ENCODE results near the gene CAGE1.
A peak's percentile ranks its signal among the peaks of the same experiment; 100 is the strongest.
"Not testable (repeated sequence)": the region's sequence is repeated elsewhere in the genome, so short reads cannot be mapped to it uniquely, and the experiment has no call there.

The CAGE1 gene

GRCh38 chr6:7334685-7335084 is 54.9 kb downstream of the CAGE1 start:
- no peak for DNase-seq

GRCh38 chr6:7332090-7332745 is 57.3 kb downstream of the CAGE1 start:
- DNase-seq = no peak

GRCh38 chr6:7331452-7331851 is 58.1 kb downstream of the CAGE1 start:
- DNase-seq = no peak

GRCh38 chr6:7328243-7328642 is 61.3 kb downstream of the CAGE1 start:
- DNase-seq = no peak

DNA sequence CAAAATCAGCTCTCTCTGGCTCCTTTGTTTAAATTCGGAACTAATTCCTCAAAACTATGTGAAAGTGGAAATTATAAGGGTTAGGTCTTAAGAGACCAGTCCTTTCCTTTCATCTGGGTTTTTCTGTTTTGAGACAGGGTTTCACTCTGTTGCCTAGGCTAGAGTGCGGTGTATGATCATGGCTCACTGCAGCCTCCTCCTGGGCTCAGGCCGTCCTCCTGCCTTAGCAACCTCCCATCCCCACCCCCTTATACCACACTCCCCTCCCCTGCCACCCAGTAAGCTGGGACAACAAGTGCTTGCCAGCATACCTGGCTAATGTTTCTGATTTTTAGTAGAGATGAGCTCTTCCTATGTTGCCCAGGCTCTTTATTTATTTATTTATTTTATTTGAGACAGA is 63.8 kb downstream of the CAGE1 start:
- no peak for DNase-seq

- no peak for DNase-seq
These were observed 65.0 kb downstream of the CAGE1 start for GRCh38 chr6:7324520-7324919.

DNA sequence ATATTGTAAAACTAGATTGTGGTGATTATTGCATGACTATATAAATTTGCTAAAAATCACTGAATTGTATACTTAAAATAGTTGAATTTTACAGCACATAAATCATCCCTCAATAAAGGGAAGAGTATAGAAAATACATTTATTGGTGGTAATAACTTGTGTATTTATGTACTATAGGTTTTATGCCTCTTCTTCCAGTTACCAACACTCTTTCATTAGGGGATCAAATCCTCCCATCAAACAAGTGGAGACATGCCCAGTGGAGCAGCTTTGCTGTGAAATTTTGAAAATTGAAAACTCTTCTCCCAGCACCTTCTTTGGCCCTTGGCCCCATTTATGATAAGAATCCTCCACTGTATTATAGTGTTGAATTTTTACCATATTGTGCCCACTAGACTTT is 66.5 kb downstream of the CAGE1 start:
- DNase-seq = no peak

GRCh38 chr6:7321866-7322265 is 67.7 kb downstream of the CAGE1 start:
- not testable (repeated sequence) for DNase-seq

DNA sequence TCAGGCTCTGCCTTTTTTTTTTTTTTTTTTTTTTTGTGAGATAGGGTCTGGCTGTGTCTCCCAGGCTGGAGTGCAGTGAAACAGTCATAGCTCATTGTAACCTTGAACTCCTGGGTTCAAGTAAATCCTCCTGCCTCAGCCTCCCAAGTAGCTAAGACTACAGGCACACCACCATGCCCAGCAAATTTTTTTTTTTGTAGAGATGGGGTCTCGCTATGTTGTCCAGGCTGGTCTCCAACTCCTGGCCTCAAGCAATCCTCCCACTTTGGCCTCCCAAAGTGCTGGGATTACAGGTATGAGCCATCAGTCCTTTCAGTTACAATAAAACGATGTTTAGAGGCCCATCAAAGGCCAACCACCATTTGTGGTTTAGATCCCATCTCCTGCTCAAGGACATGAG is 70.1 kb downstream of the CAGE1 start:
- DNase-seq = not testable (repeated sequence)

GRCh38 chr6:7317538-7317937 is 72.0 kb downstream of the CAGE1 start:
- no peak for DNase-seq

- DNase-seq = no peak
These were observed 72.6 kb downstream of the CAGE1 start for GRCh38 chr6:7316658-7317533.

DNA sequence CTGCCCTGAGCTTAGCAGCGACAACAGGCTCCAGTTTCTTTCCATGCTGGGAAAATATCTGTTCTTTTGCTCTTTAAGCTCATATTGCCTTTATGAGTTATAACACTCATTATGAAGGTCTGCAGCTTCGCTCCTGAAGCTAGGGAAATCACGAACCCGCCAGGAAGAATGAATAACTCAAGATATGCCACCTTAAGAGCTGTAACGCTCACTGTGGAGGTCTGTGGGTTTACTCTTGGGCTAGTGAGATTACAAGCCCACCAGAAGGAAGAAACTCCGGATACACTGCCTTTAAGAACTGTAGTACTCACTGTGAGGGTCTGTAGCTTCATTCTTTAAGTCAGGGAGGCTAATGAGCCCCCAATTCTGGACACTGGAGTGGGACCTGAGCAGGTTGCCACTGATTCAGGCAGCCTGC is 73.6 kb downstream of the CAGE1 start:
- no peak for DNase-seq

DNA sequence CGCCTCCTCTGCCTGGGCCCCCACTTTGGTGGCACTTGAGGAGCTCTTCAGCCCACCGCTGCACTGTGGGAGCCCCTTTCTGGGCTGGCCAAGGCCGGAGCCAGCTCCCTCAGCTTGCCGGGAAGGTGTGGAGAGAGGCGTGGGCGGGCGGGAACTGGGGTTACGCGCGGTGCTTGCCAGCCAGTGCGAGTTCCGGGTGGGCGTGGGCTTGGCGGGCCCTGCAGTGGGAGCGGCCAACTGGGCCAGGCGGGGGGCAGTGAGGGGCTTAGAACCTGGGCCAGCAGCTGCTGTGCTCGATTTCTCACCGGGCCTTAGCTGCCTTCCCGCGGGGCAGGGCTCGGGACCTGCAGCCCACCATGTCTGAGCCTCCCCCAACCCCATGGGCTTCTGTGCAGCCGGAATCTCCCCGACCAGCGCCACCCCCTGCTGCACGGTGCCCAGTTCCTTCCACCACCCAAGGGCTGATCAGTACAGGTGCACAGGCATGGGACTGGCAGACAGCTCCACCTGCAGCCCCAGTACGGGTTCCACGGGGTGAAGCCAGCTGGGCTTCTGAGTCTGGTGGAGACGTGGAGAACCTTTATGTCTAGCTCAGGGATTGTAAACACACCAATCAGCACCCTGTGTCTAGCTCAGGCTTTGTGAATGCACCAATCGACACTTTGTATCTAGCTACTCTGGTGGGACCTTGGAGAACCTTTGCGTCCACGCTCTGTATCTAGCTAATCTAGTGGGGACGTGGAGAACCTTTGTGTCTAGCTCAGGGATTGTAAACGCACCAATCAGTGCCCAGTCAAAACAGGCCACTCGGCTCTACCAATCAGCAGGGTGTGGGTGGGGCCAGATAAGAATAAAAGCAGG is 74.2 kb downstream of the CAGE1 start:
- DNase-seq = not testable (repeated sequence)

DNA sequence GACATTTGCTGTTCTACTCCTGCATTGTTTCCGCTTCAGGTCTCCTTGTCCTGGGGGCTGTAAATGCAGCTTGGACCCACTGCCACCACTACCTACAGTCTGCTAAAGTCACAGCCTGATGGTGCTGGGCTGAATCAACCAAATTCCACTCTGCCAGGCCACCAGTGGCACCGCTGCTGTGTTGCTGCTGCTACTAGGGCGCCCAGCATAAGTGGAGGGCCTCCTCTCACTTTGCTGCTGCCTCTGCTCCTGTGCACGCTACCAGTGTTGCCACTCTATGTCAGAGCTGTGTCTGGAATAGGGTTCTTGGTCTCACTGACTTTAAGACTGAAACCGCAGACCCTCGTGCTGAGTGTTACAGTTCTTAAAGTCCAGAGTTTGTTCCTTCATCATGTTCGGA is 75.1 kb downstream of the CAGE1 start:
- no peak for DNase-seq

DNA sequence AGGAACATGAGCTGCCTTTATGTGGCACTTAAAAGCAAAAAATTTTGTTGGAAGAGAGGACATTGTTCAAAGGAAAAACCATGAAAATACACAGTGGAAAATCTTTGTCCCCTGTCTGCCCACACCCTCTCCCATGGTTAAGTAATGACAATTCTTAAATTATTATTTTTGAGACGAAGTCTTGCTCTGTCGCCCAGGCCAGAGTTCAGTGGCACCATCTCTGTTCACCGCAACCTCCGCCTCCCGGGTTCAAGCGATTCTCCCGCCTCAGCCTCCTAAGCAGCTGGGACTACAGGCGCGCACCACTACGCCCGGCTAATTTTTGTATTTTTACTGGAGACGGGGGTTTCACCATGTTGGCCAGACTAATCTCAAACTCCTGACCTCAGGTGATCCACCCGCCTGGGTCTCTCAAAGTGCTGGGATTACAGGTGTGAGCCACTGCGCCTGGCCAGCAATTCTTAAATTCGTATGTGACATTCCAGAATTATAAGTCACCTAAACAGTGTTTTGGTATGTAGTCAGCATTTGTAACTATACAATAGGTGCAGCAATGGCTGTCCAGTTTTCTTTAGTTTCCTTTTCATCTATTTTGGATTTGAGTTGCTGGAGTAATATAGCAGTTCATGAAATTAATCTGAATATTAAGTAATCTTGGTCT is 75.9 kb downstream of the CAGE1 start:
- DNase-seq = no peak

DNA sequence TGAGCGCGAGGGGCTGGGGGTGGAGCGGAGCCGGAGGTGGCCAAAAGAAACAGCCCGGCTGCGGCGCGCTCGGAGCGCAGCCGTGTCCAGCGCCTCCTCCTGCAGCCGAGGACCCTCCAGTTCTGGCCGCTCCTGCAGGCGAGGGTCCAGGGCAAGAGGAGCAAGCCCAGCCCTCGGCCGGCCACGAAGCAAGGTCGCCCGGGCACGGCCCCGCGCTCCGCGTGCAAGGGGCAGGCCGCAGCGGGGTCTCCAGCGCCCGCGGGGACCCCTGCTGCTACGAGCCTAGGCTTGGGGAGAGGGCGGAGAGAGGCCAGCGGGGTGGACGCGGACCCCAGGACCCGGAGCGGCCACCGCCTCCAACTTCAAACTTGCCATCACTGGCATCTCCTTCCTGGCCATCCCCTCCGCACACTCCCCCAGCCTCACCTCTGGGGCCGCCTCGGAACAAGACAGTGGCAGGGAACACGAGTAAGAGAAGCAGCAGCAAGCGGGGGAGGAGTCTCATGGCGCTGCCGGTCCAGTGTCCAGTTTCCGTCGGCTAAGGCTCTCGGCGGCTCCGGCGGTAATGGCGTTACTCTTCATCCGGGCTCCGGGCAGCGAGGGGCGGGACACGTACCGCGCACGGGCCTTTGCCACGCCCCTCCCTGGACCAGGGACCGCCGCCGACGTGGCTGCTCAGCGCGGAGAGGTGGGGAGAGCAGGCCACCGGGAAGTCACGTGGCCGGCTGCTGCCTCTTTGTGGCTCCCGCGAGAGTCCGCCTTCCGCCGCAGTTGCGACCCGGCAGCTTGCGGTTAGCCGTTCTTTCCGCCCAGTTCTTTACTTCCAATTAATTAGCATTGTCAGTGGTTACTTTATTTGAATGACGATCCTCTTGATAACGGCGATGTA is 76.7 kb downstream of the CAGE1 start, which contains the start of gene SSR1:
Gene SSR1 (minus strand): TSS at position 584 of the 889 bp plus-strand sequence. CDS start 79 bp downstream, at position 505.
- peak; percentile 97 for DNase-seq

- DNase-seq = no peak
These were observed 77.5 kb downstream of the CAGE1 start for GRCh38 chr6:7311917-7312615.

DNA sequence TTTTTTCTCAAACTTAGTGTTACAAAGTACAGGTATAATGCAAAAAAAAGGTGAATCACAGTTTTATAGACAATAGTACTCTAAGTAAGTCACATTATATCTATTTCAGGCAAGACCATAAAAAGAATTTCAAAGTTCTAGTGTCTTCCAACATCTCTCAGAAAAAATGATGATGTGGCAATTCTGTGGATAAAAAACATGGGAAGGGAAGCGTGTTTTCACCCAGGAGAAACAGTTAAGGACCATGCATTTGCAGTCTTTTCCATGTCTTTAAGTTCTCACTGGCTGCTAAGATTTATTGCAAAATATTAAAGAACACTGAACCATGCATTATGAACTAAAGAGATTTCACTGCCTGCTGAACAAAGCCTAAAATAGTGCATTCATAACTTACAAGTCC is 78.4 kb downstream of the CAGE1 start:
- no peak for DNase-seq

- no peak for DNase-seq
These were observed 80.5 kb downstream of the CAGE1 start for GRCh38 chr6:7309050-7309449.

DNA sequence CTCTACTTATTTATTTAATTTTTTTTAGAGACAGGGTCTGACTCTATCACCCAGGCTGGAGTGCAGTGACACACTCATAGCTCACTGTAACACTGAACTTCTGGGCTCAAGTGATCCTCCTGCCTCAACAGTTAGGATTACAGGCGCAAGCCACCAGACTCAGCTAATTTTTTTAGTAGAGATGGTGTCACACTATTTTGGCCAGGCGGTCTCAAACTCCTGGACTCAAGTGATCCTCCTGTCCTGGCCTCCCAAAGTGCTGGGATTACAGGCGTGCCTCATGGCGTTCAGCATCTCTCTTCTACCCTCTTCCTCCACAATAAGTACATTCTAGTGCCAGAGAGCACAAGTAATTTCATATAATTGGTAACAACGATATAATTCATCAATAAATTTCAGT is 82.0 kb downstream of the CAGE1 start:
- no peak for DNase-seq

DNA sequence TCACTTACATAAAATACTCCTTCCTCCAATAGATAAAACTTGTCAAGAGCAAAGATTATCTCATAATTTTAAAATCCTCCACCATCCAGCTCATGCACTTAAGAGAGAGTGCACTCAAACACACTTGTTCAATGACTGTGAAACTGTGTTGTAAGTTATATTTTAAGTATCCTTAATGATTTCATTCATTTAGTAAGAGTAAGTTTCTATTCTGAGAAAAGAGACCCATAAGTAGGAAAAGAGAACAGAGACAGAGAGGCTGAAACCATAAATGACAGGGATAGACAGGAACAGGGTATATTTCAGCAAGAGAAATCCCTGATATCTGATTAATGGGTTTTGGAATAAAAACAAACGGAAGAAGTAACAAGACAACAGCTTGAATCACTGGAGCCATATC is 84.7 kb downstream of the CAGE1 start:
- DNase-seq = no peak

All from NCI-H226 (cell line).